Activated CD8-positive, alpha-beta memory T cell treated with anti-CD3 and anti-CD28 coated beads, Interleukin-2, amount 50 U/mL, for 1 hour (primary cell): ENCODE data around the gene ZNF212.
"Not testable (repeated sequence)": the region's sequence is repeated elsewhere in the genome, so short reads cannot be mapped to it uniquely, and the experiment has no call there.

Experiments used
- DNase-seq: peaks from one replicate; pipeline ENCODE4 v3.0.0-alpha.2; 2020; ENCODE audit errors: extremely low read depth

ZNF212 gene

GRCh38 chr7:149252378-149252777 is 12.9 kb downstream of the ZNF212 start:
- no peak for DNase-seq

DNA sequence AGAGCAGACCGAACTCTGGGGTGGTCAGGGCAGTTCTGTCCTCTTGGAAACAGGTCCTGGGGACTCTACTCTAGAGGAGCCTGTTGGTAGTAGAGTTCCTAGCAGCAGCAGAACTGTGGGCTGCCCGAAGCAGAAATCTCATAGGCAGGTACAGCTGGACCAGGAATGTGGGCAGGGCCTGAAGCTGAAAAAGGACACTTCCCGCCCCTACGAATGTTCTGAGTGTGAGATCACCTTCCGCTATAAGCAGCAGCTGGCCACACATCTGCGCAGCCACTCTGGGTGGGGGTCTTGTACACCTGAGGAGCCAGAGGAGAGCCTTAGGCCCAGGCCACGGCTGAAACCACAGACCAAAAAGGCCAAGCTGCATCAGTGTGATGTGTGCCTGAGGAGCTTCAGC is 14.2 kb downstream of the ZNF212 start:
- DNase-seq, result no peak

GRCh38 chr7:149254181-149254858 is 14.9 kb downstream of the ZNF212 start:
- no peak for DNase-seq

DNA sequence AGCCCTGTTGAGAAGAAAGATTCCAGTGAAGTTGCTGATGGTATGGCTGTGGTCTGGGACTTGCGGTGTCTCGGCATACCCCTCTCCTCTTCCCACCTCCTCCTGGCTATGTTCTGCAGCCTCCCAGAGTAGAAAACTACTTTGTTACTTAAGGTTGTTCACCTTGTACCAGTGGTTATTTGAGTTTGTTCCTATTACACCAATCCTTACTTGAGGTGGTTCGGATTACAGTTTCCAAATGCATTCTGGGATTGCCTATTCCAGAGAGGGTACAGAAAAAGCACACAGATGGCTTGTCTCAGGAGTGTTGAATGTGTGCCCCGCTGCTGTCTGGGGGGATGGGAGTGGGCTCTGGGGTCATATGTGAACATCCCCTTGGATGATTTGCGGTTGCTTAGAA is 15.7 kb downstream of the ZNF212 start:
- no peak for DNase-seq

DNA sequence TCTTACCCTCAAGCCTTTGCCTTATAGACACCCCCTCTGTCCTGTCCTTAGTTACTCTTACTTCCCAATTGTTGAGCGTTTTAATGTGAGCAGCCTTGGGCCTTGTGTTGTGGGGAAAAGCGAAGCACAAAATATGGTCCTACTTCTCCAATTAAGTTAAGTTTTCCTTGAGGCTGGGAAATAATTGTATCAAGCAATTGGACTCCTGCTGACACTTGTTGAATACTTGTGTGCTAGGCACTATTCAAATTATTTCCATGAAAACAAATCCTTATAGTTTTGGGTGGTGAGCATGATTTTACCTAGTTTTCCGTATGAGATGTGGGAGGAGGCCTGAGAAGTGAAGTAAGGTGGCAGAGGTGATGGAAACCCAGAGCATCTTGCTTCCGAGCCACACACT is 17.1 kb downstream of the ZNF212 start:
- no peak for DNase-seq

DNA sequence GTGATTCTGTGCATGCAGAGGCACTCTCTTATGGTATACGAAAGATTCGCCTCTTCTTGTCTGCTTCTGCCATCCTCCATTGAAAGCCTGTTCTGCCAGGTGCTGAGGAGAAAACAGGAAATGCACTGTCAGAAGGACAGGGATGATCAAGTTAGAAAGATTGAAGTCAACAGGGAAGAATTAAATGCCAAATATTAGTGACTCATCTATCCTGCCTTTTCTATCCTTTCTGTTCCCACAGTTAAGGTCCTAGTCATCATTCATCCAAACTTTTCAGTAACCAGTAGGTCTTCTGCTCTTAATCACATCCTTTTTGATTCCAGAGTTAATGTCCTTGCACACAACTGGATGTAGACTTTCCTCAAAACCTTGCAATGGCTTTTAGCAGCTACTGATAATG is 17.7 kb downstream of the ZNF212 start:
- DNase-seq, result no peak

- no peak for DNase-seq
Observed at GRCh38 chr7:149261316-149261828, 21.9 kb downstream of the ZNF212 start.

GRCh38 chr7:149261829-149262617 is 22.6 kb downstream of the ZNF212 start, which contains the start of gene ZNF783:
Gene ZNF783, plus strand, starts transcription at chr7:149262196. Its CDS starts 138 bp downstream, at chr7:149262334.
- DNase-seq, result peak; percentile 53

GRCh38 chr7:149266451-149266850 is 27.0 kb downstream of the ZNF212 start:
- DNase-seq, result no peak

- DNase-seq, result no peak
Observed at GRCh38 chr7:149267733-149268132, 28.3 kb downstream of the ZNF212 start.

DNA sequence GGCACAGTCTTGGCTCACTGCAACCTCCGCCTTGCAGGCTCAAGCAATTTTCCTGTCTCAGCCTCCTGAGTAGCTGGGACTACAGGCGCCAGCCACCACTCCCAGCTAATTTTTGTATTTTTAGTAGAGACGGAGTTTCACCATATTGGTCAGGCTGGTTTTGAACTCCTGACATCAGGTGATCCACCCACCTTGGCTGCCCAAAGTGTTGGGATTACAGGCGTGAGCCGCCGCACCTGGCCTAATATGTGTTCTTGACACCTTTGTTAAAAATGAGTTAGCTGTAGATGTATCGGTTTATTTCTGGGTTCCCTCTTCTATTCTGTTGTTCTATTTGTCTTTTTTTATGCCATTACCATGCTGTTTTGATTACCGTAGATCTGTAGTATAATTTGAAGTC is 35.0 kb downstream of the ZNF212 start:
- DNase-seq, result not testable (repeated sequence)

DNA sequence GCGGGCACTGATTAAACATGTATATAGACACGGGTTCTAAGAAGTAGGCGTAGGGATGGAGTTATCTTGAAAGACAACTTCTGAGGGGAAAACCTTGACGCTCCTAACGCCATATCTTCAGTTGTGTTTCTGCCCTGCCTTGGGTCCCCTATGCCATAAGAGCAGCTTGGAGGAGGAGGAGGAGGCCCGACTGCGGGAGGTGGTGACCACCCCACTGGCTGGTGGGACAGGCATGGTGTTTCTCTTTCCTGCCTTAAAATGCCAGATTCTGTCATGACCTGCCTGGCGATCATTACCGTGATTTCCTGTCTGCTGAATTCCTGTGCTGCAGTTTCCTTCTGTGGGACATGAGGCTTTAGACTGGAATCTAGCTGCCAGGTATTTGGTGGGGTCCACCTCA is 38.4 kb downstream of the ZNF212 start:
- no peak for DNase-seq

DNA sequence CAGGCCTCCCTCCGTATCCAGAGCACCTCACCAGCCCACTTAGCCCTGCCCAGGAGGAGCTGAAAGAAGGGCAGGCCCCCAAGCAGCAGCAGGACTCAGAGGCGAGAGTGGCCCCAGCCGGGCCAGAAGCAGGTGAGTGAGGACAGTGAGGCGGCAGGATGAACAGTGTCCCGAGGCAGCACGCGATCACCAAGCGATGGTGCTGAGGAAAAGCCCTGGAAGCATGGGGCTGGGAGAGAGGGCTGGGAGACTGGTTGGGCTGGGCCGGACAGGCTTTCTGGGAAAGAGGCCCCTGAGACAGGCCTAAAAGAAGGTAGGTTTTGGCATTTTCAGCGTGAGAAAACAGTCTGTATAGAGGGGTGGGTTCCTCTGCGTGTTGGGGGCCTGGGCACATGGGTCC is 38.9 kb downstream of the ZNF212 start:
- no peak for DNase-seq

DNA sequence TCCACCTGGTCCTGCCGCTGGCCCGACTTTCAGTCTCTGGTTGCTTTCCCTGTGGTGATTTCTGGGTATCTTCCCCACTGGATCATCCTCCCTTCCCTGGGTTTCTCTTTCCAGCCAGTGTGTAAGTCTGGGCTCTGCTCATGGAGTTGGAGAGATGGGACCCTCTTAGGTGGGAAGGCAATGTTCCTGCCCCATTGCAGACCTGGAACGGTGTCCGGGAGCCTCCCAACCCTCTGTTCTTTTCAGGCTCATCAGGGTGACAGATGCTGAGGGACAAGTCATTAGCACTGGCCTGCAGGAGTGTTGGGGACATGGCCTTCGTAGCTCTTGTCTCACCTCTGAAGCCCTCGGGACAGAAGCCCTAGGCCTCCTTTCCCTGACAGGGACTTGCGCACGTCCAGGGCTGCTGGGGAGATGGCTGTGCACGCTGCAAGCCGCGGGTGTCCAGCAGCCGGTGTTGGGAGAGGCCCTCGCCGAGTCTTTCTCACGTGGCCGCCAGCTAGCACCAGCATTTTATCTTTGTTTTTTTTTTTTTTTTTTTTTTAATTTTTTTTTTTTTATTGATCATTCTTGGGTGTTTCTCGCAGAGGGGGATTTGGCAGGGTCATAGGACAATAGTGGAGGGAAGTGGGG is 39.8 kb downstream of the ZNF212 start:
- DNase-seq, result no peak

GRCh38 chr7:149280151-149280550 is 40.7 kb downstream of the ZNF212 start:
- no peak for DNase-seq

DNA sequence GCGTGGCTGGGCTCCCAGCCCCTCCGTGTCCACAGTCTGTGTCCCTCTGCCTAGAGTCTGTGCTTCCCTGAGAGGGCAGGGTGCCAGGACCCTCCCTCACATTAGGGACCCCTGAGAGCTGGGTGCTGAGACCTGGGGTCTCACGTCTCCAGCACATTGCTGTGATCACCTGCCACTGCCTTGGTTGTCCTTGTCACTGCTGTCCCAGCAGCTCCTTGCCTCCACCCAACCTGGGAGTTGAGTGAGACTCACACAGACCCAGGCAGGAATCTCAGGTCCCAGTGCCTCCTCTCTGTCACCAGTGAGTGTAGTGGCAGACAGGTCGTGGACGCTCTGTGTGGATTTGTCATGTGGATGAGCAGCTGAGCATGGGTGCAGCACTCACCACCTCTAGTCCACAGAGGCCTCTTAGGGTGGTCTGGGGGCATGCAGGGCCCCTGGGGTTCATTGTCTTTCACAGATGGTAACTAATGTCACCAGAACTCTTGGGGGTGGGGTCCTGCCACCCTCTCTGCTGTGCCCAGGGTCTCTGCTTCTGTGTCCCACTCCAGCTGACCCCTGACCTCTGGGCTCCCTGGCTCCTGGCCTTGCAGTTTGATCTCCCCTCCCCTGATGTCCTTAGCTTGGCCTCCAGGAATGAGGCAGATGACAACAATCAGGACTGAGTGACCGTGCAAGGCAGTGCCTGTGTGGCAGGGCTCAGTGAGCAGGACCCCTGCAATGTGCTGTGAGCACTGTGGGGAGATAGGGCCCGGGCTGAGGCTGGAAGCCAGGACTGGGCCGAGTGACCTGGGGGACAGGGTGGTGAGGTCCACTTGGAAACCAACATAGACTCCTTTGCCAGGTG is 41.4 kb downstream of the ZNF212 start:
- no peak for DNase-seq

DNA sequence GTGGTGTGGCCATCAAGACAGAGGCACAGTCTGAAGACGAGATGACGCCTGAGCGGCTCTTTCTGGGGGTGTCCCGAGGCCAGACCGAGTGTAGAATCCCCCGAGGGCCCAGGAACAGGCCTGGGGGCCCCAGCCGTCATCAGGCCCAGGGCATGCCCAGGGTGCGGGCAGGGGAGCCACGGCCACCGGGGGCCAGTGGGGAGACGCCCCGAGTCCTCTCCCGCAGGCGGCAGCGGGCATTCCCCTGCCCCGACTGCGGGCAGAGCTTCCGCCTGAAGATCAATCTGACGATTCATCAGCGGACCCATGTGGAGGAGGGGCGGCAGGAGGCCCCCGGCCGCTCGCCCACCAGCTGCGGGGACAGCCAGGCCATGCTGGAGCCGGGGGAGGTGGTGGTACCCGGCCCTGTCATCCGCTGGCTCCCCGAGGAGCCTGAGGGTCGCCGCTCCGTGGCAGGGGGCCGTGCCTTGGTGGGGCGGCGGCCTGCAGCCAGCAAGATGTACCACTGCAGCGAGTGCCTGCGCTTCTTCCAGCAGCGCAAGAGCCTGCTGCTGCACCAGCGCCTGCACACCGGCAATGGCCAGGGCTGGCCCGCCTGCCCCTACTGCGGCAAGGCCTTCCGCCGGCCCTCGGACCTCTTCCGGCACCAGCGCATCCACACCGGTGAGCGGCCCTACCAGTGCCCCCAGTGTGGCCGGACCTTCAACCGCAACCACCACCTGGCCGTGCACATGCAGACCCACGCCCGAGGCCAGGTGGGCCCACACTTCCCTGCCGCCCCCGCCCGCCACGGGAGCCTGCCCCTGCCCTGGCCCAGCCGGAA is 42.3 kb downstream of the ZNF212 start:
- DNase-seq, result no peak

DNA sequence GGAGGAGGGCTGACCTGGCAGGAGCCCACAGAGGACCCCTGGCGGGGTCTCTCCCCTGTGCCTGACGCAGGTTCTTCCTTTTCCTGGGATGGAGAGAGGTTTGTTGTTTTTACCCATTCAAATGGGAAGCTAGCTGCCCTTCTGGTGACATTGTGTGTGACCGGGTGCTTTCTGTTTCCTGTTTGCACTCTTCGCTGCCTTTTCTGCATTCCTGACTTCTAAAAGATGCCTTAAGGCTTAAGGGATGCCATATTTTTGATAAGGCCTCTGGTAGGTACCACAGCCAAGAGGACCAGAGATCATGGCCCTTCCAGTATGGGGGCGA is 42.8 kb downstream of the ZNF212 start:
- DNase-seq, result no peak

DNA sequence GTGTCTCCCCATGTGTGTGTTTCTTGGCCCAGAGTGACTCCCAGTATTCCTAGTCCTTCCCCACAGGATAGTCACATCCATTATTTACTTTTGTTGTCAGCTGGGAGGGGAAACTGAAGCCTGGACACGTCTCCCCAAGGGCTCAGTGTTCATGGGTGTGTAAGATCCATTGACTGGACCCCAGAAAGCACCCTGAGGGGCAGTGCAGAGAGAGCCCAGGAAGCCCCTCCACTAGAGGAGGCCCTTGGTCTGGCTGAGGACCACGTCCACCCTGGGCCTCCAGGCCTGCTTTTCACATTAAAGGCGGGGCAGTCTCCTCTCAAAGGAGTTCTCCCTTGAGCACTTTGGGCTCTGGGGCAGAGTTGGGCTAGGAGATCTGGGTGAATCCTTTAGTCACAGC is 43.9 kb downstream of the ZNF212 start:
- no peak for DNase-seq

DNA sequence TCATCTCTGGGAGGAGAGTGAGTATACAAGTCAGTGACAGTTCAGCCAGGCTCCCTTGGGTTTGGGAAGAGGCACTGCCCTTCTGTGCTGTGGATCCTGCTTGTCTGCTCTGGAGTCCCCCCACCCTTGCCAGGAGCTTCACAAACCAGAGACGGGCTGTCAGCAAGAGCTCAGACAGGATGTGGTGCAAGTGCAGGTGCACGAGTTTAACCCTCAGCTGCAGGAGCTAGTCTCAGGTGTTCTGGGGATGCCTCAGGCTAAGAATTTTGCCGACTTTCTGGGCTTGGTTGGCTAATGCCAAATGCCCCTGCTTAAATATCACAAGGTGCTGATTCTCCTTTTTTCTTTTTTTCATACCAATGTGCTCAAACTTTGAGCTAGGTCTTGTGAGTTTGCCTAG is 44.9 kb downstream of the ZNF212 start:
- DNase-seq, result peak; percentile 19
